GM12874 (cell line): Measurements from ENCODE around the gene SLC7A14.
A peak's percentile ranks its signal among the peaks of the same experiment; 100 is the strongest.

Source experiments
- TF ChIP-seq, protein P1 (sequence below): IDR thresholded peaks from 2 replicates; pipeline ENCODE4 v1.5.1; 2011; ENCODE audit warnings: low read depth, mild to moderate bottlenecking, control low read depth, low read length, moderate library complexity; ENCODE audit not compliant: insufficient read depth

Gene SLC7A14

DNA sequence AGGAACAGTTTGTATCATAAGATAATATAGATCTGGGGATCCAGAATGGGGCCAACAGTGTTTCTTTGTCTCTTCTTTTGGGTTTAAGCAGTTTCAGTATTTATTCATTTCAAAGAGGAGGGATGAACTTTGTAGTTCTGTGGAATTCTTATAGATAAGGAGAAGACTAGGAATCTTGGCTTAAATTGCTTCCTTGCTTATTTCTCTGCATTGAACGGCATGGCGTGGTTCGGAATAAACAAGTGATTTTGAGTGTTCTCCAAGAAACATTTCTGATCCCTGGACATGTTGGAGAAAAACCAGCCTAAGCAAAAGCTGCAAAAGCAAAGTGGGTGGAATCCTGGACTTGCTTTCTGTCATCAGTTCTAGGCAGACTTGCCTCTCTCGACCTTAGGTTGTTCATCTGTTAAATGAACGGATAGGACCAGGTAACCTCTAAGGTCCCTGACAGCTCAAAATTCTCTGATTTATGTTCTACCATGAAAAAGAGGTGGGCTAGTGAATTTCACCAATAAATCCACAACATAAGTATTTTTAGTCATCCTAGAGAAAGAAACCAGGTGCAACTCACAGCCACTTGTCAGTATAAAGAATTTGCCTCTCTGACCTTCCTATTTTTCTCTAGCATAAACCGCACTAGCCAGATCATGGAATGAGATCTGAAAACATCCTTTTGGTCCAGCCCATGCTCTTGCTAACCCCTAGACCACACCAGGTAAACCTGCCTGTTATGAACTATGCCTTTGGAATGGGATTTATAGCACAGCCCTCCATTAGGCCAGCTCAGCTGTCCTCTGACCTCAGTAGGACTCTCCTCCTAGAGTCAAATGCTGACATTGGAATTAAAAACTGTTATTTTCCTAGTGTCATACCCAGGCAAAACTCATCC lies 88.4 kb downstream of the SLC7A14 start:
- TF ChIP-seq, protein P1, sequence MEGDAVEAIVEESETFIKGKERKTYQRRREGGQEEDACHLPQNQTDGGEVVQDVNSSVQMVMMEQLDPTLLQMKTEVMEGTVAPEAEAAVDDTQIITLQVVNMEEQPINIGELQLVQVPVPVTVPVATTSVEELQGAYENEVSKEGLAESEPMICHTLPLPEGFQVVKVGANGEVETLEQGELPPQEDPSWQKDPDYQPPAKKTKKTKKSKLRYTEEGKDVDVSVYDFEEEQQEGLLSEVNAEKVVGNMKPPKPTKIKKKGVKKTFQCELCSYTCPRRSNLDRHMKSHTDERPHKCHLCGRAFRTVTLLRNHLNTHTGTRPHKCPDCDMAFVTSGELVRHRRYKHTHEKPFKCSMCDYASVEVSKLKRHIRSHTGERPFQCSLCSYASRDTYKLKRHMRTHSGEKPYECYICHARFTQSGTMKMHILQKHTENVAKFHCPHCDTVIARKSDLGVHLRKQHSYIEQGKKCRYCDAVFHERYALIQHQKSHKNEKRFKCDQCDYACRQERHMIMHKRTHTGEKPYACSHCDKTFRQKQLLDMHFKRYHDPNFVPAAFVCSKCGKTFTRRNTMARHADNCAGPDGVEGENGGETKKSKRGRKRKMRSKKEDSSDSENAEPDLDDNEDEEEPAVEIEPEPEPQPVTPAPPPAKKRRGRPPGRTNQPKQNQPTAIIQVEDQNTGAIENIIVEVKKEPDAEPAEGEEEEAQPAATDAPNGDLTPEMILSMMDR, result no peak

DNA sequence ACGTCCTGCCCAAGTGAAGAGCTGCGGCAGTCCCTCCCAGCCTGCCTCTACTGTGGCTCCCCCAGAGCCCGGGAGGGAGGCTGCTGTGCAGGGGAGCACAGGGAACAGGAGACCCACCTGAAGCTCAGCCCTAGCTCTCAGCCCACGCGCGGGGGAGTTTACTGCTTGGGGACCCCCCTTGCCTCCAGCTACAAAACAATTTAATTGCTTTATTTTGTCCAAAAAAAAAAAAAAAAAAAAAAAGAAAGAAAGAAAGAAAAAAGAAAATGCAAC lies 89.1 kb downstream of the SLC7A14 start:
- TF ChIP-seq, protein P1, result no peak

DNA sequence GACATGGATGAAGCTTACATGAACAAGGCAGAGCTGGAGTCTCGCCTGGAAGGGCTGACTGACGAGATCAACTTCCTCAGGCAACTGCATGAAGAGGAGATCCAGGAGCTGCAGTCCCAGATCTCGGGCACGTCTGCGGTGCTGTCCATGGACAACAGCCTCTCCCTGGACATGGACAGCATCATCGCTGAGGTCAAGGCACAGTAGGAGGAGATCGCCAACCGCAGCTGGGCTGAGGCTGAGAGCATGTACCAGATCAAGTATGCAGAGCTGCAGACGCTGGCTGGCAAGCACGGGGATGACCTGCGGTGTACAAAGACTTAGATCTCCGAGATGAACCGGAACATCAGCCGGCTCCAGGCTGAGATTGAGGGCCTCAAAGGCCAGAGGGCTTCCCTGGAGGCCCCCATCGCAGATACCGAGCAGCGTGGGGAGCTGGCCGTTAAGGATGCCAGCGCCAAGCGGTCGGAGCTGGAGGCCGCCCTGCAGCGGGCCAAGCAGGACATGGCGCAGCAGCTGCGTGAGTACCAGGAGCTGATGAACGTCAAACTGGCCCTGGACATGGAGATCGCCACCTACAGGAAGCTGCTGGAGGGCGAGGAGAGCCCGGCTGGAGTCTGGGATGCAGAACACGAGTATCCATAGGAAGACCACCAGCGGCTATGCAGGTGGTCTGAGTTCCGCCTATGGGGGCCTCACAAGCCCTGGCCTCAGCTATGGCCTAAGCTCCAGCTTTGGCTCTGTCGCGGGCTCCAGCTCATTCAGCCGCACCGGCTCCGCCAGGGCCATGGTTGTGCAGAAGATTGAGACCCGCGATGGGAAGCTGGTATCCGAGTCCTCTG lies 89.6 kb downstream of the SLC7A14 start:
- TF ChIP-seq, protein P1, result peak; percentile 21; the same call in 1 of the 2 replicates

DNA sequence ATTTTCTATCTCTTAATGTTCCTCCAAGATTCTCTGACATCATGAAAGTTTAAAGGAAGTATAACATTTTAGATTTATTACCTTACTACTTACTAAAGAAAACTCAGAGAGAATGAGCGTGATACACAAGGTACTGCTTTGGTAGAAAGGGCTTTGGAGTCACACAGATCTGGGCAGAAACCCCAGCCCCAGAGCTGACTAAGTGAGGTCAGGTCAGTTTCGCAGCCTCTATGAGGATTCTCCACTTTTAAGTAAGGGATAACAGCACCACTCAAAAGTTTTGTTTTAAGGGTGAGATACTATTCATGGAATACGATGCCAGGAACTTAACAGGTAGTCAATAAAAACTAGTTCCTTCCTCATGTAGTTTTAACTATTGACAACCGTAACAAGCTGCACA lies 91.1 kb downstream of the SLC7A14 start:
- TF ChIP-seq, protein P1, result no peak

DNA sequence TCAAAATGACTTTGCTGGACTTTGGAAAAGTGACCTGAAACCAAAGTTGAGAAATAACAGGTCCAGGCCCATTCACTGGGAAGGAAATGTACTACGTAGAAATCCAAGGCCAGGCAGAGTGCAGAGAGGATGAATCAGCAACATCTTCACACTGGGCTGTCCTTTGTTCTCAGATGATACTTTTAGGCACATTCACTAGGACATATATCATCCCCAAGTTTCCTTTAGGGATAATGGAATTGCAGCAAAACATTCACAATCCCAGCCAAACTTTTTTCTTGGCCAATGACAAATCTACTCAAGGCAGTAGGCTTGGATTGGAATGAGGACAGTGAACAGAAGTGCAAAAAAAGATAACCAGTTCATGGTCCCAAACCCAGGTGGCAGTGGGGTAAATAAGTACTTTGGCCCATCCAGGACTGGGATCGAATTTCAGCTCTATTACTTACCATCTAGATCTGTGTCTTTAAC lies 92.1 kb downstream of the SLC7A14 start:
- TF ChIP-seq, protein P1, result no peak

DNA sequence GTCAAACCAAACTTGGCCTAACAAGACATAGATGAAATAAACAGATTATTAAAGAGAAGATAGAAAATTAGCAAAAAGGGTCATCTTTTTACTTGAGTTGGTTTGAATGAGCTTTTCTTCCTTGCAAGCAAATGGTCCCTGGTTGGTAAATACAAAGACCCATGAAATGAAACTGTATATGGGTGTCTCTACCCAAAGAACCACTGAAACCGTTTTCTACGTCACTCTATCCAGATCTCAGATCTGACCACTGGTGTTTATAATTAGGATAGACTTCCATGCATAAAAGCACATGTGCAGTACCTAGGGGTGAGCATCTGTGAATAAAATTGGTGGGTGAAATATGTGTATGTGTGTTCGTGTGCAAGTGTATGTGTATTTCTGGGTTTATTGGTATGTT lies 94.0 kb downstream of the SLC7A14 start:
- TF ChIP-seq, protein P1, result no peak

DNA sequence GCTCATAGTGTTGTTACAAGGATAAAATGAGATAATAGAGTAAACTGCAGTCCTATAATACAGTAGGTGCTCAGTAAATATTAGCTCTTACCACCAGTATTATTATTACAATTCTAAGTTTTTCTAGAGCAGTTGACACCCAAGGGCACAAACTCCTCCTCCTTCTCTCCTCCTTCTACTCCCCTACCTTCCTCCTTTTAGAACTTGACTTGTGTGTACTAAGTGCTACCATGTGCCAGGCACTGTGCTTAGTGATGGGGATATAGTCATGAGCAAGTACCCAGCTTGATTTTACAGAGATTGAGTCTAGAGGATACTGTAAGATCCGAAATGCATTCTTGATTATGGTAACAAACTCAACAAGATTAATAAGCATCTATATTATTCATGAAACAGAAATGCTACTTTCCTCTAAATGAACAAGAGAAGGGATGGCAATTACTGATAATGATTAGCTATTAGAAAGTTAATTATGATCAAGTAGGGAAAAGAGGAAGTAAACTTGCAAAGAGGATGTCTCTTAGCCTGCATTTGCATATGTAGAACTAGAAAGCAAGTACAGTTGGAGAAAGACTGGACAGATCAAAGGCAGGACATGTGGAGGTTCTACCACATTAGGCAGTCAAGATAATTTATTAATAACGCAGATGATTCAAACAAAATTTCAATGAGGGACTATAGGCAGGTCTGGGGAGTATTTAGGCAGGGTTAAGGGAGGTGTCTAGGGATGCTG lies 94.9 kb downstream of the SLC7A14 start:
- TF ChIP-seq, protein P1, result no peak
